HFFc6 (cell line): Measurements from ENCODE around the gene CANX. TPM values are rescaled to one million over a fixed set of nuclear protein-coding genes. Genes with fewer than 3 reads are reported as not detected.
"Not testable (repeated sequence)": the region's sequence is repeated elsewhere in the genome, so short reads cannot be mapped to it uniquely, and the experiment has no call there.

Source experiments
- DNase-seq: peaks from one replicate; pipeline ENCODE4 v3.0.0-alpha.2; 2018
- H3K27ac Mint-ChIP-seq: 2 replicates; pipeline ENCODE4 v1.8.0; 2020; ENCODE audit warnings: mild to moderate bottlenecking, mixed read lengths
- H3K27me3 Mint-ChIP-seq: 2 replicates; pipeline ENCODE4 v1.8.0; 2021; ENCODE audit warnings: mild to moderate bottlenecking, moderate library complexity, mixed read lengths; ENCODE audit not compliant: insufficient read depth
- H3K36me3 Mint-ChIP-seq: 2 replicates; pipeline ENCODE4 v1.8.0; 2021; ENCODE audit warnings: low read depth, mixed read lengths
- H3K4me1 Mint-ChIP-seq: 2 replicates; pipeline ENCODE4 v1.8.0; 2020; ENCODE audit warnings: low read depth, mixed read lengths
- H3K4me3 Mint-ChIP-seq: 2 replicates; pipeline ENCODE4 v1.8.0; 2020; ENCODE audit warnings: mild to moderate bottlenecking, moderate library complexity, mixed read lengths
- H3K9me3 Mint-ChIP-seq: 2 replicates; pipeline ENCODE4 v1.8.0; 2020; ENCODE audit warnings: mild to moderate bottlenecking, mixed read lengths
- CTCF ChIP-seq: fragments of 200-600 bp; sonication (generic); IDR thresholded peaks from 2 replicates; pipeline ENCODE4 v1.5.0; 2021; ENCODE audit warnings: antibody characterized with exemption, mild to moderate bottlenecking
- total RNA-seq, 6 experiments: library from RNA; stranded (reverse); fragmentation: NEBNext Ultra II Directional; extraction: Animal tissue kit (Norgen Biotek cat#: 25700); gene quantifications; 2 replicates in 1 of 6; 3 replicates in 5 of 6; pipeline ENCODE4 v1.2.3, GENCODE V29; 2021

The CANX gene
- total RNA-seq, 6 experiments from 2014 or later, result 698 to 777 (median 770) TPM

GRCh38 chr5:179732918-179733771 is 34.4 kb downstream of the CANX start:
- H3K27me3 Mint-ChIP-seq, result no peaks in the 10 kb centered on the region; the same call in 1 of the 2 replicates
- TF ChIP-seq CTCF, result no peak; the same call in 1 of the 2 replicates
- peak; percentile 16 for DNase-seq
- peak overlapping the region; percentile 96 for H3K4me3 Mint-ChIP-seq
- peaks cover 34% of the 10 kb centered on the region for H3K36me3 Mint-ChIP-seq
- H3K4me1 Mint-ChIP-seq, result peaks cover 43% of the 10 kb centered on the region
- H3K27ac Mint-ChIP-seq, result peak overlapping the region; percentile 89
- no peaks in the 10 kb centered on the region for H3K9me3 Mint-ChIP-seq

- TF ChIP-seq CTCF, result no peak
- peak; percentile 16 for DNase-seq
- Mint-ChIP-seq H3K27ac (peak overlapping the region; percentile 89), H3K4me1 (peaks cover 49% of the 10 kb centered on the region), H3K27me3 (no peaks in the 10 kb centered on the region; the same call in 1 of the 2 replicates), H3K9me3 (no peaks in the 10 kb centered on the region), H3K4me3 (peak overlapping the region; percentile 96), H3K36me3 (peaks cover 36% of the 10 kb centered on the region)
These were observed 35.0 kb downstream of the CANX start for GRCh38 chr5:179733772-179734126.

GRCh38 chr5:179734536-179735164 is 35.9 kb downstream of the CANX start:
- no peak for TF ChIP-seq CTCF
- peak overlapping the region; percentile 89 for H3K27ac Mint-ChIP-seq

GRCh38 chr5:179738742-179739141 is 40.0 kb downstream of the CANX start:
- H3K9me3 Mint-ChIP-seq, result no peaks in the 10 kb centered on the region
- no peak overlapping the region for H3K27ac Mint-ChIP-seq
- H3K36me3 Mint-ChIP-seq, result peaks cover 26% of the 10 kb centered on the region
- no peak for TF ChIP-seq CTCF
- DNase-seq, result no peak
- peaks cover 33% of the 10 kb centered on the region for H3K4me1 Mint-ChIP-seq
- no peak overlapping the region for H3K4me3 Mint-ChIP-seq
- no peaks in the 10 kb centered on the region; the same call in 1 of the 2 replicates for H3K27me3 Mint-ChIP-seq

More at GRCh38 chr5:179734536-179735164, 35.9 kb downstream of the CANX start:
- Mint-ChIP-seq H3K27me3 (no peaks in the 10 kb centered on the region; the same call in 1 of the 2 replicates), H3K9me3 (no peaks in the 10 kb centered on the region), H3K4me3 (peak overlapping the region; percentile 96), H3K36me3 (peaks cover 40% of the 10 kb centered on the region), H3K4me1 (peaks cover 53% of the 10 kb centered on the region)
- DNase-seq, result no peak

- not testable (repeated sequence) for H3K9me3 Mint-ChIP-seq, H3K27ac Mint-ChIP-seq, H3K4me3 Mint-ChIP-seq, DNase-seq, H3K4me1 Mint-ChIP-seq, H3K27me3 Mint-ChIP-seq
- H3K36me3 Mint-ChIP-seq, result peaks cover 11% of the 10 kb centered on the region
These were observed 45.3 kb downstream of the CANX start for GRCh38 chr5:179744106-179744505.

GRCh38 chr5:179746872-179747271 is 48.1 kb downstream of the CANX start:
- no peak for DNase-seq
- Mint-ChIP-seq H3K4me1 (no peaks in the 10 kb centered on the region), H3K9me3 (no peaks in the 10 kb centered on the region), H3K36me3 (peaks cover 3% of the 10 kb centered on the region), H3K4me3 (no peak overlapping the region), H3K27ac (no peak overlapping the region), H3K27me3 (no peaks in the 10 kb centered on the region; the same call in 1 of the 2 replicates)
- TF ChIP-seq CTCF, result no peak
